ENCODE data around the gene SEPSECS.

DNA sequence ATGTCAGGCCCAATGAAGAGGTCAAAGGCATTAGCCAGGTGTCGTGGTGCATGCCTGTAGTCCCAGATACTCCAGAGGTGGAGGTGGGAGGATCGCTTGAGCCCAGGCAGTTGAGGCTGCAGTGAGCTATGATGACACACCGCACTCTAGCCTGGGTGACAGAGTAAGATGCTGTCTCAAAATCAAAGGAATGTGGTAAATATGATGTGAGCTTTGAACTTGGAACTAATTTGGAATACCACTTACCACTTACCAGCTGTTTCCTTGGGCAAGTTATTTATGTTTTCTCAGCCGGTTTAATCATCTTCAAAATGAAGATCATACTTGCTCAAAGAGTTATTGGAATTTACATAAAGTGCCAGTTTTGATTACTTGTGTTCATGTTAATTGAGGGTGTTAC, 23.8 kb upstream of the SEPSECS start:
- TF ChIP-seq, protein P1, sequence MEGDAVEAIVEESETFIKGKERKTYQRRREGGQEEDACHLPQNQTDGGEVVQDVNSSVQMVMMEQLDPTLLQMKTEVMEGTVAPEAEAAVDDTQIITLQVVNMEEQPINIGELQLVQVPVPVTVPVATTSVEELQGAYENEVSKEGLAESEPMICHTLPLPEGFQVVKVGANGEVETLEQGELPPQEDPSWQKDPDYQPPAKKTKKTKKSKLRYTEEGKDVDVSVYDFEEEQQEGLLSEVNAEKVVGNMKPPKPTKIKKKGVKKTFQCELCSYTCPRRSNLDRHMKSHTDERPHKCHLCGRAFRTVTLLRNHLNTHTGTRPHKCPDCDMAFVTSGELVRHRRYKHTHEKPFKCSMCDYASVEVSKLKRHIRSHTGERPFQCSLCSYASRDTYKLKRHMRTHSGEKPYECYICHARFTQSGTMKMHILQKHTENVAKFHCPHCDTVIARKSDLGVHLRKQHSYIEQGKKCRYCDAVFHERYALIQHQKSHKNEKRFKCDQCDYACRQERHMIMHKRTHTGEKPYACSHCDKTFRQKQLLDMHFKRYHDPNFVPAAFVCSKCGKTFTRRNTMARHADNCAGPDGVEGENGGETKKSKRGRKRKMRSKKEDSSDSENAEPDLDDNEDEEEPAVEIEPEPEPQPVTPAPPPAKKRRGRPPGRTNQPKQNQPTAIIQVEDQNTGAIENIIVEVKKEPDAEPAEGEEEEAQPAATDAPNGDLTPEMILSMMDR (IDR thresholded peaks at IDR 0.05) = no peak
- TF ChIP-seq EP300 (IDR thresholded peaks at IDR 0.05) = no peak
